AG04450 (cell line): ENCODE data around the gene SH3RF3. TPM values are rescaled to one million over a fixed set of nuclear protein-coding genes. Genes with fewer than 3 reads are reported as not detected.

Source experiments
- CTCF ChIA-PET: fragments of 300-600, 350-600 bp; formaldehyde crosslinking; extraction: SDS; loops from one replicate; lab custom pipeline; 2022; ENCODE audit warnings: antibody characterized with exemption, inconsistent platforms; lab: Charles Lee
- POLR2A ChIA-PET: fragments of 350-600 bp; formaldehyde crosslinking; extraction: SDS; loops from one replicate; lab custom pipeline; 2021; ENCODE audit warnings: antibody characterized with exemption, inconsistent platforms; lab: Yijun Ruan, JAX
- DNase-seq: peaks from one replicate; pipeline ENCODE4 v3.0.0-alpha.2; 2011; ENCODE audit warnings: low read depth, low spot score
- H3K27ac ChIP-seq: one replicate; pipeline ENCODE4 v1.5.1; 2012; ENCODE audit warnings: low read depth, low read length, control low read depth
- H3K27me3 ChIP-seq: one replicate; pipeline ENCODE4 v1.6.0; 2012; ENCODE audit warnings: low read length; ENCODE audit not compliant: control insufficient read depth, insufficient read depth
- H3K4me3 ChIP-seq: 2 replicates; pipeline ENCODE4 v1.5.1; 2011; ENCODE audit warnings: mild to moderate bottlenecking, low read depth, low read length, control low read depth
- H3K9me3 ChIP-seq: 2 replicates; pipeline ENCODE4 v1.5.1; 2012; ENCODE audit warnings: low read length; ENCODE audit not compliant: control insufficient read depth, insufficient read depth
- polyA plus RNA-seq: library from polyadenylated mRNA; depleted of rRNA; stranded (reverse); fragments of >200 nt; gene quantifications from 2 replicates; pipeline ENCODE4 v1.2.3, GENCODE V29; 2011
- TF ChIP-seq, protein P1 (sequence below): IDR thresholded peaks from 2 replicates; pipeline ENCODE4 v1.5.1; 2011; ENCODE audit warnings: low read depth, low read length, control low read depth, inconsistent platforms

The SH3RF3 gene
- polyA plus RNA-seq, 1 experiment: 5.7 TPM

DNA sequence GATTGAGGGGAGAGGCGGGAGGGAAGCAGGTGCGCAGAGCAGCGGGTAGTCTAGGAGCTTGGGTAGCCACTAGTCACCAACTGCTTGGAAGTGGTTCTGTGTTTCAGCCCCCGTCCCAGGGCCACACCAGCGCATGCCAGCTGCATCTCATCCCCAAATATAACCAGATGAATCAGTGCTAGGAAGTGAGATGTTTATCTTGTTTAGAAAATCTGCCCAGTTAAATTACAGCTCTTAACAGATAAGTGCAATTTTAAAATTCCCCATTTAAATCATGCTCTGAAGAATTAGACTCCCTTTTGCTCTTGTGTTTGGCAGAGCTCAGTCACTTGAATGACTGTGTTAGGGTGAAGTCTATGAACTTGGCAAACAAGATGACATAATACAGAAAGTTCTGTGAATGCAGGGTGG is 291.0 kb downstream of the SH3RF3 start:
- Histone ChIP-seq H3K27me3 (no peaks in the 10 kb centered on the region), H3K9me3 (peaks cover 4% of the 10 kb centered on the region; the same call in 1 of the 2 replicates), H3K27ac (peak overlapping the region; percentile 22), H3K4me3 (no peak overlapping the region)
- TF ChIP-seq, protein P1, sequence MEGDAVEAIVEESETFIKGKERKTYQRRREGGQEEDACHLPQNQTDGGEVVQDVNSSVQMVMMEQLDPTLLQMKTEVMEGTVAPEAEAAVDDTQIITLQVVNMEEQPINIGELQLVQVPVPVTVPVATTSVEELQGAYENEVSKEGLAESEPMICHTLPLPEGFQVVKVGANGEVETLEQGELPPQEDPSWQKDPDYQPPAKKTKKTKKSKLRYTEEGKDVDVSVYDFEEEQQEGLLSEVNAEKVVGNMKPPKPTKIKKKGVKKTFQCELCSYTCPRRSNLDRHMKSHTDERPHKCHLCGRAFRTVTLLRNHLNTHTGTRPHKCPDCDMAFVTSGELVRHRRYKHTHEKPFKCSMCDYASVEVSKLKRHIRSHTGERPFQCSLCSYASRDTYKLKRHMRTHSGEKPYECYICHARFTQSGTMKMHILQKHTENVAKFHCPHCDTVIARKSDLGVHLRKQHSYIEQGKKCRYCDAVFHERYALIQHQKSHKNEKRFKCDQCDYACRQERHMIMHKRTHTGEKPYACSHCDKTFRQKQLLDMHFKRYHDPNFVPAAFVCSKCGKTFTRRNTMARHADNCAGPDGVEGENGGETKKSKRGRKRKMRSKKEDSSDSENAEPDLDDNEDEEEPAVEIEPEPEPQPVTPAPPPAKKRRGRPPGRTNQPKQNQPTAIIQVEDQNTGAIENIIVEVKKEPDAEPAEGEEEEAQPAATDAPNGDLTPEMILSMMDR: no peak
- POLR2A ChIA-PET: interaction anchor here (0.8 to 1.6 kb wide), 4 partner anchors 10 to 77 kb away, joined by 3 to 4 read pairs (median 3); no protein-coding TSS in a partner anchor
- peak; percentile 39 for DNase-seq
- CTCF ChIA-PET: interaction anchor here (1.3 to 1.4 kb wide), 2 partner anchors 8 to 90 kb away, joined by 3 to 4 read pairs; no protein-coding TSS in a partner anchor

DNA sequence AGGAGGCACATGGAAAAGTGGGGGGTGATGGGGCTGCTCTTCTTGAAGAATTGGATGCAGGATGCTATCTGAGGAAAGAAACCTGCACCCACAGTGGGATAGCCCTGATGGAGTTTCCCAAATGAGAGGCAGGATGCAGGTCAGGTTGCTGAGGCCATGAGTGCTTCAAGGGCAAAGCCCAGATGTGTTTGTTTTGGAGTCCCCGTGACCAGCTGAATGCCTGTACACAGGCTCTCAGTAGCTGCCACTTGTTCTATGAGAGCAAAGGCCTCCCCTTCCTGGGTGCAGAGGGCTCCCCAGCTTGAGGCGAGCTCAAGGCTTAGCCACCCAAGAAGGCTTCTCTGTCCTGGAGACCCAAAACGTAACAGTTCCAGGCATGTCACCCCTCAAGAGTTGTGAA is 292.1 kb downstream of the SH3RF3 start:
- ChIA-PET POLR2A (interaction anchor here (1.2 kb wide), 1 partner anchor 26 kb away, joined by 4 read pairs; no protein-coding TSS in a partner anchor), CTCF (interaction anchor here (1.3 to 1.4 kb wide), 2 partner anchors 10 to 89 kb away, joined by 3 to 4 read pairs; no protein-coding TSS in a partner anchor)
- TF ChIP-seq, protein P1: no peak
- DNase-seq: no peak
- H3K4me3 ChIP-seq: no peak overlapping the region
- H3K9me3 ChIP-seq: peaks cover 4% of the 10 kb centered on the region; the same call in 1 of the 2 replicates
- no peaks in the 10 kb centered on the region for H3K27me3 ChIP-seq
- H3K27ac ChIP-seq: peak overlapping the region; percentile 11

DNA sequence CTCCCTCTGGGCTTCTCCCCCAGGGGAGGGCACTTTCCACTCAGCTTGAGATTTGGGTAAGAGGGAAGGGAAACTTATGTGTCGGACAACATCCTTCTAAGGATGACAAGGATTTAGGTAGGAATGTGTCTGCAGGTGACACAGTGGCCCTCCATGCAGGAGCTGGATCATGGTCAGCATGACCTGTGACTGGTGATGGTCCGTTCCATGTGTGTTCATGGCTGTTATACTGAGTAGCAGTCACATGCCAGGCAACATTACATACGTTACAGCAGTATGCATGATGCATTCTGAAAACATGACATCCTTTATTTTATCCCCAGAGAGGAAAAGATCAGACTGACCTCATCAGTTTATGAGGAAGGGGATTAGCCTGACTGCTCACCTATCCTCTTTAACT is 292.6 kb downstream of the SH3RF3 start:
- Histone ChIP-seq H3K4me3 (no peak overlapping the region), H3K27ac (peak overlapping the region; percentile 11), H3K27me3 (no peaks in the 10 kb centered on the region), H3K9me3 (peaks cover 4% of the 10 kb centered on the region; the same call in 1 of the 2 replicates)
- no peak for DNase-seq
- ChIA-PET POLR2A (no interaction called here), CTCF (no interaction called here)
- TF ChIP-seq, protein P1: no peak

DNA sequence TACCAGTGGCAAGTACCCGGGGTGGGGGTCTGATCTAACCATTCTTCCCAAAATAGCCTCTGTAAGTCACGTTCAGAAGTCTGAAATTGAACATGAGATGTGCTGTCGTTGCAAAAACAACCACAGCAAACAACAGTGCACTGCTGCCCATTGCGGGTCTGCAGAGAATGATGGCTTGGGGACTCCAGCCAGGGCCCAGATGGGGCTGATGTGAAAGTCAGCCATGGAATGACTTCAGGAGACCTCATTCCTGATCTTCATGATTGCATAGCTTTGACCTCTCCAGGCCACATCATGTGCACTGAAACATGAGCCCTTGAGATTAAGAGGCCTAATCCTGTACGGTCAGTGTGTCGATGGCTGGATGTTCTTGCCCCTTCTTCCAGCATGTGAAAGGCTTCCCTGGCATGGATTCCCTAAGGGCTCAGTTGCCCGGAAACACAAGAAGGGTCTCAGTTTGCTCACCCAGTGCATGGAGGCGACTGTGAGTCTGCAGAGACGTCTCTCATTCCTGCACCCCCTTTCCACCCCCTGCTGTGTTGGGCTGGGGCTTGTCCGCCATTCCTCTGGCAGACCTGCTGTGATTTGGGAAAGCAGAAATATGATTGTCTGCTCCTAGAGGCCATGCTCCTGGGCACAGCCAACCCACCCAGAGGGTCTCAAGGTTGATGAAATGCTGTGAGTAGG is 293.2 kb downstream of the SH3RF3 start:
- H3K27me3 ChIP-seq: no peaks in the 10 kb centered on the region
- peaks cover 4% of the 10 kb centered on the region; the same call in 1 of the 2 replicates for H3K9me3 ChIP-seq
- CTCF ChIA-PET: no interaction called here

More for the DNA sequence above, 293.2 kb downstream of the SH3RF3 start:
- TF ChIP-seq, protein P1: no peak
- DNase-seq: no peak
- POLR2A ChIA-PET: no interaction called here
- H3K4me3 ChIP-seq: no peak overlapping the region
- H3K27ac ChIP-seq: no peak overlapping the region
